GM12801 (cell line): ENCODE measurements around the gene CDK6.

Source experiments
- CTCF ChIP-seq: IDR thresholded peaks from one replicate; pipeline ENCODE4 v1.5.1; 2011; ENCODE audit warnings: control low read depth; ENCODE audit not compliant: insufficient read length; ENCODE audit errors: extremely low read depth

The CDK6 gene

GRCh38 chr7:92811158-92811557 lies 25.2 kb downstream of the CDK6 start:
- no peak for TF ChIP-seq CTCF

- TF ChIP-seq CTCF: no peak
These were observed 26.4 kb downstream of the CDK6 start for GRCh38 chr7:92809760-92810573.

GRCh38 chr7:92809397-92809759 lies 27.0 kb downstream of the CDK6 start:
- no peak for TF ChIP-seq CTCF

- no peak for TF ChIP-seq CTCF
These were observed 27.7 kb downstream of the CDK6 start for GRCh38 chr7:92808635-92809034.

GRCh38 chr7:92808006-92808405 lies 28.4 kb downstream of the CDK6 start:
- TF ChIP-seq CTCF: no peak

- TF ChIP-seq CTCF: no peak
These were observed 29.9 kb downstream of the CDK6 start for GRCh38 chr7:92806496-92806895.

- no peak for TF ChIP-seq CTCF
These were observed 34.0 kb downstream of the CDK6 start for GRCh38 chr7:92802406-92802805.
